ENCODE data around the gene MTPN. TPM values are rescaled to one million over a fixed set of nuclear protein-coding genes. Genes with fewer than 3 reads are reported as not detected.

Gene MTPN
- total RNA-seq, 1 experiment from 2014 or later, result 98.2 TPM

- no peak overlapping the region for H3K4me3 Mint-ChIP-seq
Measured at GRCh38 chr7:135932131-135932530, 45.0 kb downstream of the MTPN start.

More at GRCh38 chr7:135932131-135932530, 45.0 kb downstream of the MTPN start:
- no peaks in the 10 kb centered on the region for H4K20me1 ChIP-seq (ENCODE audit: control insufficient read depth, insufficient read depth, insufficient read length)
- H4K91ac ChIP-seq (ENCODE audit: insufficient read length, low read depth, low read length), result no peak overlapping the region
- H2BK120ac ChIP-seq (ENCODE audit: low read depth, low read length, poor library complexity, severe bottlenecking), result no peak overlapping the region
- H3K18ac ChIP-seq (ENCODE audit: insufficient read length, low read depth, low read length), result no peak overlapping the region
- H3K27ac Mint-ChIP-seq, result no peak overlapping the region
- no peak overlapping the region for H3K56ac ChIP-seq (ENCODE audit: insufficient read length, low read depth, low read length)
- peaks cover 2% of the 10 kb centered on the region; the same call in 1 of the 2 replicates for H3K79me2 ChIP-seq (ENCODE audit: insufficient read depth, low read length)
- no peaks in the 10 kb centered on the region for H3K27me3 ChIP-seq (ENCODE audit: insufficient read depth, low read length)
- H3K4me2 ChIP-seq (ENCODE audit: insufficient read depth, insufficient read length, low read length), result no peak overlapping the region
- no peak overlapping the region for H3K4ac ChIP-seq (ENCODE audit: low read depth, low read length)
- H3K27me3 Mint-ChIP-seq (ENCODE audit: low read depth), result no peaks in the 10 kb centered on the region
- no peak overlapping the region for H2AFZ ChIP-seq (ENCODE audit: low read length)
- peaks cover 8% of the 10 kb centered on the region for H3K4me1 ChIP-seq (ENCODE audit: insufficient read depth, low read length)
- peaks cover 6% of the 10 kb centered on the region in 3 experiments; a peak in 6 of 7 replicates for H3K36me3 Mint-ChIP-seq (ENCODE audit: insufficient read depth in 1 of 3, low read depth in 3 of 3)
- H3K79me1 ChIP-seq (ENCODE audit: insufficient read depth, low read depth, low read length, poor library complexity, severe bottlenecking), result no peaks in the 10 kb centered on the region
- H2BK12ac ChIP-seq (ENCODE audit: insufficient read length, low read depth, low read length), result no peak overlapping the region
- H3K9me3 ChIP-seq (ENCODE audit: control insufficient read depth, low read depth, low read length), result no peaks in the 10 kb centered on the region
- no peak overlapping the region for H2AK5ac ChIP-seq (ENCODE audit: insufficient read length, low read length)
- H4K8ac ChIP-seq (replicated peaks; ENCODE audit: insufficient read length, low read depth, low read length), result no peak overlapping the region
- no peak overlapping the region for H3T11ph ChIP-seq (ENCODE audit: low read length)
- no peak overlapping the region for H4K5ac ChIP-seq (ENCODE audit: insufficient read length, low read depth, low read length)
- WGBS (ENCODE audit: extremely low coverage, insufficient read length, low lambda C conversion rate), result no CpG with 5 or more reads among the region's 5 CpGs
- no peaks in the 10 kb centered on the region for H3K23me2 ChIP-seq (ENCODE audit: insufficient read length, low read depth, low read length, poor library complexity, severe bottlenecking)
- H3K9me3 Mint-ChIP-seq, result no peaks in the 10 kb centered on the region
- no peak overlapping the region for H3K14ac ChIP-seq (ENCODE audit: insufficient read depth, low read length)
- H2BK15ac ChIP-seq (ENCODE audit: low read depth, low read length), result no peak overlapping the region
- no peak overlapping the region for H3K23ac ChIP-seq (ENCODE audit: insufficient read length, low read depth, low read length)
- no peak overlapping the region for H3K9ac ChIP-seq (ENCODE audit: extremely low read depth, insufficient read length, low read length)
- no peak for DNase-seq
- H3K27ac ChIP-seq (ENCODE audit: insufficient read length, low read depth, low read length), result no peak overlapping the region
- peaks cover 24 to 26% of the 10 kb centered on the region in 2 experiments for H3K4me1 Mint-ChIP-seq
- H2BK20ac ChIP-seq (ENCODE audit: low read depth, low read length, poor library complexity, severe bottlenecking), result no peak overlapping the region
- TF ChIP-seq CTCF (conservative IDR thresholded peaks at IDR 0.05), result no peak
- no peak overlapping the region for H2BK5ac ChIP-seq (ENCODE audit: insufficient read length, low read length)

Measured in H9 (cell line).